ENCODE measurements around the gene ACAD8.
"Not testable (repeated sequence)": the region's sequence is repeated elsewhere in the genome, so short reads cannot be mapped to it uniquely, and the experiment has no call there.

Gene ACAD8

GRCh38 chr11:134242376-134242775 is 11.0 kb upstream of the ACAD8 start:
- DNase-seq: no peak

GRCh38 chr11:134243913-134244312 is 9.5 kb upstream of the ACAD8 start:
- no peak for DNase-seq

- no peak for DNase-seq
Measured at GRCh38 chr11:134244593-134244992, 8.8 kb upstream of the ACAD8 start.

- no peak for DNase-seq
Measured at GRCh38 chr11:134245434-134245833, 7.9 kb upstream of the ACAD8 start.

DNA sequence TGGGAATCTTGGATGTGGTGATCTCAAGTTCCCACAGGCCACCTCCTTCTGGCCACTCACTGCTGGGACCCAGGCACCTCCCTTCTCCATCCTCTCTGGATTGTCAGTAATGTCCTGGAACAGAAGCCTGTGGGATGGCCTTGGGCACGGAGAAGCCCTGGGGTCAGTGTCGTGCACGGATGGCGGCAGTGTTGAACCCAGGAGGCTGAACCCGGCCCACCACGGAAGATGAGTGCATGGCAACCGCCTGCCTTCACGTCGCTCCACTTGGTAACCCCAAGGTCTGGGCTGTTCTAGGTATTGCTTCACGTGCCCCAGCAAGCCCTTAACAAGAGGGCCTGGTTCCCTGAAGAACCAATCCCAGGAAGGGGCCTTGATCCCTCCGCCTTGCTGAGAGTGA is 7.3 kb upstream of the ACAD8 start:
- DNase-seq: no peak

GRCh38 chr11:134246678-134247077 is 6.7 kb upstream of the ACAD8 start:
- DNase-seq: no peak

DNA sequence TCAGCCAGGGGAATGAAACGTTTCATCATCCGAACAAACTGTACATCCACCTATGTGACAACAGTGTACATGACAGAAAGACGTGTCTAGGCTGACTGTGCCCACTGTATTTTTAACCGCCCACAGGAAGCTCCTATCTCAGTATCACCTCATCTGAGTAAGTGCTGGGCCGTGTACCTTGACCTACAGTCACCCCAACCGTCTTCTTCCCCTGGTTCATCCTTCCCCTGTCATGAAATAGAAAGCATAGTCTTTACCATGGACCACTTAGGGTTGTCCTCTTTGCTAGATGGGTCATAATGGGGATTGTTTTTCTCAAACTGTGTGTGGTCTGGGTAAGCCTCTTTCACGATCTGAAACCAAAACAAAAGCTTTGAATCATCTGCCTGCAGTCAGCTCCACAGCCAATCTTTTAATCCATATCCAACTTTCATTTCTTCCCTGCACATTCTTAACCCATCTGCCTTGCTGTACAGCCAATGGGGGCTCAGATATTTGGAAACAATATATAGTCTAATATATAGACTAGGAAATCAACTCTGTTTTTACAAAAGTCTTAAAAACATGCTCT is 4.4 kb upstream of the ACAD8 start:
- no peak for DNase-seq

DNA sequence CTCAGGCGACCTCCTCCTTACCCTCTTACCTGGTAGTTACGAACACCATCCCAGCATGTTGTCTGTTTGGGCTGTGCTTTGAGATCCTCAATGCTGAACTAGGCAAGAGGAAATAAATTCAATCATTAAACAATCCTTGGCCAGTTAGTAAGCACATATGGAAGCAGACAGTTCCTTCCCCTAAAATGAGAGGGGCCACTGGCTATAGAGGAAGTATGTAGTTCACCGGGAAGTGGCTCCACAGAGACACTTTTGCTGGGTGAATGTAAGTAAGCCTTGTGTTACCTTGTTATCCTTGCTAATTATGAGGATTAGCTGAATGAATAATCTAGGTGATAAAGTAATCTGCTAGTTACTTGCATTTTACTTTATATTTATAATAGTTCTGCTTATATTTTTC is 3.1 kb upstream of the ACAD8 start:
- DNase-seq: no peak

- DNase-seq: no peak
Measured at GRCh38 chr11:134250675-134251074, 2.7 kb upstream of the ACAD8 start.

GRCh38 chr11:134252346-134253187 is 801 bp upstream of the ACAD8 start:
- DNase-seq: peak; percentile 65

DNA sequence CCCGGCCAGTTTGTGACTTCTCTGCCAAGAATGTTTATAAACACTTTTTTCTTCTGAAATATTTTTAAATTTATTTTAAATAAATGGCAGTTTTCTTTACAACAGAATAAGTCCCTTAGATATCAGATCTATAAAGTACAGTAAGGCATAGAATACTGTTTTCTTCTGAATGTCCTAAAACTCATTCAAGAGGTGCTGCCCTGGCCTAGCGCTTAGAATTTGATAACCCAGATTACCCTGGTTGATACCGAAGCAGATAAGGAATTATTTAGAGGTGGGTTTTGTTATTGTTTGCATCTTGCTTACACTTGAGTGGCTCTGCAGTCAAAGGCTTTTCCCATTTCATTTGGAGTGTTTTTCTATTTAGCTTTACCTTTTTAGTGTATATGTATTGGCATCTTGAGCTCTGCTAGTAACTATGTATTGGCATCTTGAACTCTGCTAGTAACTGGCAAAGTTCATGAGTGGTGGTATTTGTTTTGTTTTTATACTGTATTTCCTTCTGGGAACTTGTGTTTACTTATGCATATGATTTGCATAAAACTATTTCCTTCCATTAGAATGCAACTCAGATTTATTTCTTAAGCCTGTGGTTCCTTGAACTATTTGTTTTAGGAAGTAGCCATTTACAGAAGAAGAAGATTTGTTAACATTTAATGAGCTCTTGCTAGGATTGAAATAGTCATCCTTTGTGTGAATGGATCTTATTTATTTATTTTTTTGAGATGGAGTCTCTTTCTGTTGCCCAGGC is 1.2 kb downstream of the ACAD8 start:
- DNase-seq: no peak

- not testable (repeated sequence) for DNase-seq
Measured at GRCh38 chr11:134255184-134255561, 1.8 kb downstream of the ACAD8 start.

GRCh38 chr11:134257101-134257500 is 3.7 kb downstream of the ACAD8 start:
- DNase-seq: no peak

DNA sequence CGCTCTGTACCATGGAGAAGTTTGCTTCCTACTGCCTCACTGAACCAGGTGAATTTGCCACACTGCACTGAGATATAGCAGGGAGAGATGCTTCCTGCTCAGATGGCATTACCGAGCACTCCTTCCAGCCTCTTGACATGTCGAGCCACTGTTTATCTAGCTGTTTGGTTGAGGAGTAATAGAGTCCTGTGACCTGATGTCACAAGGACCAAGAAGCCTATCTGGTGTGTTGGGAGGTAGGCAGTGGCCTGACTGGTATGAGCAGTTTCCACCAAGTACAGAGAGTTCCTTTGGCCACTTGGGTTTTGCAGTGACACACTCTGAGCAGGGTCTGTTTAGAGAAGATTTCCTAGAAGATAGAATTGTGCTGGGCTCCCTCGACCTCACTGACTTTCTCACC is 5.2 kb downstream of the ACAD8 start:
- DNase-seq: no peak

- DNase-seq: no peak
Measured at GRCh38 chr11:134260503-134260902, 7.1 kb downstream of the ACAD8 start.

GRCh38 chr11:134260983-134261382 is 7.6 kb downstream of the ACAD8 start:
- no peak for DNase-seq

DNA sequence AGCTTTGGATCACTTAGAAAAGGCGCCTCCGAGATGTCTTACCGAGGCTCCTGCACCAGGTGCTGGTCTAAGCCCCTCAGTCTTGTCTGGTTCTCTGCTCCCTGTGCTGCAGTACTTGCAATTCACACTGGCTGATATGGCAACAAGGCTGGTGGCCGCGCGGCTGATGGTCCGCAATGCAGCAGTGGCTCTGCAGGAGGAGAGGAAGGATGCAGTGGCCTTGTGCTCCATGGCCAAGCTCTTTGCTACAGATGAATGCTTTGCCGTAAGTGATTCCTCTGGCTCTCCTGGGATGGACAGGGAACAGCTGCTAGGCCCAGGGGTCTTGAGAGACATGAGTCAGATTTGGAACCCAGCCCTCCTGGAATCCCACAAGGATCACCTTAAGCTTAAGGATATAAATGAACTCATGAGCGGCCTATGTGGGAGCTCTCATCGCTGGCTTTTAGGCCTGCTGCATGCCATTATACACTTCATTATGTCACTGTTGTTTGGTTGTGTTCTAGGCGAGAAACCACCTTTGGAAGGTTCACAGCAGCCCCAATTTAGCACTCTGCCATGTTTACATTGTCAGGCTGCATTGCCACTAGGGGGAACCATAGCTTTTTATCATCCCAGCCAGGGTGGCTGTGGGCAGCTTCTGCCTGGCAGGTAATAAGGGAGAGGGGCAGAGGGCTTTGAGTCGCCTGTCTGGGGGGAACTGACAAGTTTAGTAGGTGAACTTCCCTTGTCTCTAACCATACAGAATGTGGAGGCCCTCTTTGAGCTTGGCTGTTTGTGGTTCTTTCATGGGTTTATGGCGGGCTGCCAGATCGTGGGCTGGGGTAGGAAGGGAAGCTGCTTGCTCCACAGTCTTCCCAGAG is 8.5 kb downstream of the ACAD8 start:
- DNase-seq: no peak

- DNase-seq: no peak
Measured at GRCh38 chr11:134264966-134265764, 11.8 kb downstream of the ACAD8 start.

GRCh38 chr11:134266440-134266839 is 13.1 kb downstream of the ACAD8 start:
- no peak for DNase-seq

- DNase-seq: no peak
Measured at GRCh38 chr11:134266841-134267251, 13.5 kb downstream of the ACAD8 start.

DNA sequence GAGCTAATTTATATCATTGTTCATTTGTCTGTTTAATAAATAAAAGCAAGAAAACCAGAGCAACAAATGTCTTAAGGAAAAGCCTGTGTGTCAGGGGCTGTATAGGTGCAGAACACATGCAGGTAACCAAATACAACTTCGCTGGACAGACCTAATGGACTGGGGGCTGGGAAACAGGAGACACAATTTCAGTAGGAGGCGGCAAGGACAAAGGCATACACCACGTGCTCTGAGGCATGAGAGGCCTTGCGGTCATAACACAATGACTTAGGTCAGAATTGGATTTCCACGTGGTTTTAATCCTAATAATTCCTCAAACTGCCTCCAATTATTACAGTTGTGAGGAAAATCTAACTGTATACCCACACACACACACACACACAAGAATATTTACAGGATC is 14.1 kb downstream of the ACAD8 start:
- no peak for DNase-seq

DNA sequence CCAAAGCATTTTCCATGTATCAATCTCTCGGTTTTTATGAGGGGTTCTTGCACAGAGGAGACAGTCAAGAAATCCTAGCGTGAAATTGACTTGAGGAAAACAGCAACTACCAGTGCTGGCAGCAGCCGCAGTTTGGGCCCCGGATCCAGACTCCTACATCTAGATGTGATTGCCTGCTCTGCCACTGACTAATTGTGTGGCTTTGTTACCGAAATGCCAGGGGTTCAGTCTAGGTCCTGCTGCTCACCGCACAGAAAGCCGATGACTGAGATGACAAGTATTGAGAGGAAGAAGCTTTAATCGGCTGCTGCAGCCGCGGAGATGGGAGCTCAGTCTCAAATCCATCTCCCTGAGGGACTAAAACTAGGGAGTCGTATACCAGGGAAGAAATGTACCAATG is 14.6 kb downstream of the ACAD8 start:
- DNase-seq: no peak
